Astrocyte (in vitro differentiated cells and primary cell): ENCODE results near the gene CACNA1B.

Source experiments
- EZH2 ChIP-seq: IDR thresholded peaks from 2 replicates; pipeline ENCODE4 v1.6.1; 2012; ENCODE audit warnings: mild to moderate bottlenecking, low read length, inconsistent platforms; ENCODE audit not compliant: insufficient read depth
- TF ChIP-seq, protein P1 (sequence below): IDR thresholded peaks from 2 replicates; pipeline ENCODE4 v1.5.1; 2011; ENCODE audit warnings: low read depth, mild to moderate bottlenecking, inconsistent platforms, low read length, moderate library complexity; ENCODE audit not compliant: insufficient read depth

DNA sequence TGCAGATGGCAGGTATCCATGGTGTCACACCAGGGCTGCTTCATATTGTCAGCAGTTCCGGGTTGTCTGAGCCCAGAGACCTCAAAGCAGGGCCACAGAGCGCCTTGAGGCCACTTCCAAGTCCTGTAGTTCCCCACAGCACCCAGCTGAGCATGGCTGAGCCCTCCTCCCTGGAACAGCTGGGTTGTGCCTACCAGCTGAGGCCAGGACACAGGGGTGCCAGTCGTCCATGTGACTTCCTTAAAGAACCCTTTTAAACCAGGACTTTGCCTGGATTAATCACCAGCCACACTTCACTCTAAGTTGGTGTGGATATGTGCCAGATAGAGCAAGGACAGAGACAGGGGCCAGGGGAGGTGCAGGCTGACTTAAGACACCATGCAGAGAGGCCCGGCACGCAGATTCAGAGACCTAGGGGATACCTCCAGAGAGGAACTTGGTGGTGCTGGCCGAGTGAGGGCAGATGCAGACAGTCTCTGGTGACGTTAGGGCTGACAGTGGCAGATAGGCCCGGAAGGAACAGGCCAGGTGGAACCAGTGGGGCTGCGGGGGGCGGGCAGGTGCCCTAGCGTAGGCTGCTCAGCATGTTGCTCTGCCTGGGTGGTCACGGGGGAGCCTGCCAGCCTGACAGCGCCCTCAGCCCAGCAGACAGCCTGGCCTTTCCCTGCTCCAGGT, 142.7 kb downstream of the CACNA1B start:
- TF ChIP-seq, protein P1, sequence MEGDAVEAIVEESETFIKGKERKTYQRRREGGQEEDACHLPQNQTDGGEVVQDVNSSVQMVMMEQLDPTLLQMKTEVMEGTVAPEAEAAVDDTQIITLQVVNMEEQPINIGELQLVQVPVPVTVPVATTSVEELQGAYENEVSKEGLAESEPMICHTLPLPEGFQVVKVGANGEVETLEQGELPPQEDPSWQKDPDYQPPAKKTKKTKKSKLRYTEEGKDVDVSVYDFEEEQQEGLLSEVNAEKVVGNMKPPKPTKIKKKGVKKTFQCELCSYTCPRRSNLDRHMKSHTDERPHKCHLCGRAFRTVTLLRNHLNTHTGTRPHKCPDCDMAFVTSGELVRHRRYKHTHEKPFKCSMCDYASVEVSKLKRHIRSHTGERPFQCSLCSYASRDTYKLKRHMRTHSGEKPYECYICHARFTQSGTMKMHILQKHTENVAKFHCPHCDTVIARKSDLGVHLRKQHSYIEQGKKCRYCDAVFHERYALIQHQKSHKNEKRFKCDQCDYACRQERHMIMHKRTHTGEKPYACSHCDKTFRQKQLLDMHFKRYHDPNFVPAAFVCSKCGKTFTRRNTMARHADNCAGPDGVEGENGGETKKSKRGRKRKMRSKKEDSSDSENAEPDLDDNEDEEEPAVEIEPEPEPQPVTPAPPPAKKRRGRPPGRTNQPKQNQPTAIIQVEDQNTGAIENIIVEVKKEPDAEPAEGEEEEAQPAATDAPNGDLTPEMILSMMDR: no peak
- TF ChIP-seq EZH2: no peak
